ENCODE results near the gene LOC128125822.

Gene LOC128125822

GRCh38 chr6:63576147-63576772, 4.0 kb downstream of the LOC128125822 start:
- Mint-ChIP-seq H3K4me1 (ENCODE audit: low read depth) (peaks cover 38% of the 10 kb centered on the region), H3K9me3 (ENCODE audit: low read depth) (no peaks in the 10 kb centered on the region), H3K27ac (ENCODE audit: unreplicated experiment) (peak overlapping the region; percentile 59), H3K27me3 (ENCODE audit: low read depth) (no peaks in the 10 kb centered on the region), H3K36me3 (ENCODE audit: low read depth) (peaks cover 27% of the 10 kb centered on the region), H3K4me3 (ENCODE audit: unreplicated experiment) (peak overlapping the region; percentile 19)
- DNase-seq (ENCODE audit: low spot score), result no peak
- TF ChIP-seq CTCF (IDR thresholded peaks at IDR 0.05), result no peak

GRCh38 chr6:63576985-63577712, 4.9 kb downstream of the LOC128125822 start:
- Mint-ChIP-seq H3K4me1 (ENCODE audit: low read depth) (peaks cover 31% of the 10 kb centered on the region), H3K27ac (ENCODE audit: unreplicated experiment) (peak overlapping the region; percentile 59), H3K36me3 (ENCODE audit: low read depth) (peaks cover 30% of the 10 kb centered on the region), H3K9me3 (ENCODE audit: low read depth) (no peaks in the 10 kb centered on the region), H3K27me3 (ENCODE audit: low read depth) (no peaks in the 10 kb centered on the region), H3K4me3 (ENCODE audit: unreplicated experiment) (no peak overlapping the region)
- no peak for TF ChIP-seq CTCF (IDR thresholded peaks at IDR 0.05)
- DNase-seq (ENCODE audit: low spot score), result no peak

- Mint-ChIP-seq H3K9me3 (ENCODE audit: low read depth) (no peaks in the 10 kb centered on the region), H3K36me3 (ENCODE audit: low read depth) (peaks cover 36% of the 10 kb centered on the region), H3K4me3 (ENCODE audit: unreplicated experiment) (no peak overlapping the region), H3K27ac (ENCODE audit: unreplicated experiment) (no peak overlapping the region), H3K27me3 (ENCODE audit: low read depth) (no peaks in the 10 kb centered on the region), H3K4me1 (ENCODE audit: low read depth) (peaks cover 31% of the 10 kb centered on the region)
- no peak for DNase-seq (ENCODE audit: low spot score)
- TF ChIP-seq CTCF (IDR thresholded peaks at IDR 0.05), result no peak
Measured at GRCh38 chr6:63578757-63579156, 6.5 kb downstream of the LOC128125822 start.

- H3K9me3 Mint-ChIP-seq (ENCODE audit: low read depth), result no peaks in the 10 kb centered on the region
- no peak overlapping the region for H3K4me3 Mint-ChIP-seq (ENCODE audit: unreplicated experiment)
- no peak for TF ChIP-seq CTCF (IDR thresholded peaks at IDR 0.05)
- H3K4me1 Mint-ChIP-seq (ENCODE audit: low read depth), result peaks cover 20% of the 10 kb centered on the region
- peaks cover 35% of the 10 kb centered on the region for H3K36me3 Mint-ChIP-seq (ENCODE audit: low read depth)
- peak overlapping the region; percentile 8 for H3K27ac Mint-ChIP-seq (ENCODE audit: unreplicated experiment)
- no peaks in the 10 kb centered on the region for H3K27me3 Mint-ChIP-seq (ENCODE audit: low read depth)
- DNase-seq (ENCODE audit: low spot score), result no peak
Measured at GRCh38 chr6:63579937-63580703, 7.8 kb downstream of the LOC128125822 start.

GRCh38 chr6:63580704-63580961, 8.4 kb downstream of the LOC128125822 start:
- Mint-ChIP-seq H3K9me3 (ENCODE audit: low read depth) (no peaks in the 10 kb centered on the region), H3K36me3 (ENCODE audit: low read depth) (peaks cover 35% of the 10 kb centered on the region), H3K4me3 (ENCODE audit: unreplicated experiment) (no peak overlapping the region), H3K27ac (ENCODE audit: unreplicated experiment) (no peak overlapping the region), H3K4me1 (ENCODE audit: low read depth) (peaks cover 15% of the 10 kb centered on the region), H3K27me3 (ENCODE audit: low read depth) (no peaks in the 10 kb centered on the region)
- DNase-seq (ENCODE audit: low spot score), result no peak
- no peak for TF ChIP-seq CTCF (IDR thresholded peaks at IDR 0.05)

Data from chondrocyte (in vitro differentiated cells).